Ovary (tissue), 3 donors: ENCODE measurements around the gene PIK3R2.

ENCODE experiments used
- EP300 ChIP-seq: sonication (generic); formaldehyde crosslinking; IDR thresholded peaks from one replicate; pipeline ENCODE4 v1.6.1; 2017; ENCODE audit warnings: antibody characterized with exemption
- POLR2A ChIP-seq: fragments of 450-650 bp; IDR thresholded peaks from one replicate; pipeline ENCODE4 v1.6.1; 2017; ENCODE audit warnings: antibody characterized with exemption, mild to moderate bottlenecking, moderate library complexity
- TF ChIP-seq, protein P1 (sequence below), 3 donors: fragments of 450-650 bp in 2 of 3; fragments of 200-600 bp in 1 of 3; IDR thresholded peaks; one replicate each; pipeline versions ENCODE4 v1.5.1 to v1.8.0; 2016 to 2022; ENCODE audit warnings: antibody characterized with exemption in 3 of 3, mild to moderate bottlenecking in 1 of 3
- donor health status: DM: no; HTN: no; CAD: no.

DNA sequence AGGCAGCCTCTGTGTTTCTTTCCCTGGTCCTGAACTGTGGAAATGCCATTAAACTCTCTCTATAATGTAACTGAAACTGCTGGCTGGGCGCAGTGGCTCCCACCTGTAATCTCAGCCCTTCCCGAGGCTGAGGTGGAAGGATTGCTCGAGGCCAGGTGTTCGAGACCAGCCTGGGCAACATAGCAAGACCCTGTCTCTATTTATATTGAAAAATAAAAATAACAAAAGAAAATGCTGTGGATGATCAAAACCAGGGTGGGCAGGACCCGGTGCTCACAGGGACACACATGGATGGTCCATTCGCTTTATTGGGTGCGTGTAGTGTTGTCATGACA lies 43.5 kb downstream of the PIK3R2 start:
- TF ChIP-seq, protein P1, sequence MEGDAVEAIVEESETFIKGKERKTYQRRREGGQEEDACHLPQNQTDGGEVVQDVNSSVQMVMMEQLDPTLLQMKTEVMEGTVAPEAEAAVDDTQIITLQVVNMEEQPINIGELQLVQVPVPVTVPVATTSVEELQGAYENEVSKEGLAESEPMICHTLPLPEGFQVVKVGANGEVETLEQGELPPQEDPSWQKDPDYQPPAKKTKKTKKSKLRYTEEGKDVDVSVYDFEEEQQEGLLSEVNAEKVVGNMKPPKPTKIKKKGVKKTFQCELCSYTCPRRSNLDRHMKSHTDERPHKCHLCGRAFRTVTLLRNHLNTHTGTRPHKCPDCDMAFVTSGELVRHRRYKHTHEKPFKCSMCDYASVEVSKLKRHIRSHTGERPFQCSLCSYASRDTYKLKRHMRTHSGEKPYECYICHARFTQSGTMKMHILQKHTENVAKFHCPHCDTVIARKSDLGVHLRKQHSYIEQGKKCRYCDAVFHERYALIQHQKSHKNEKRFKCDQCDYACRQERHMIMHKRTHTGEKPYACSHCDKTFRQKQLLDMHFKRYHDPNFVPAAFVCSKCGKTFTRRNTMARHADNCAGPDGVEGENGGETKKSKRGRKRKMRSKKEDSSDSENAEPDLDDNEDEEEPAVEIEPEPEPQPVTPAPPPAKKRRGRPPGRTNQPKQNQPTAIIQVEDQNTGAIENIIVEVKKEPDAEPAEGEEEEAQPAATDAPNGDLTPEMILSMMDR (IDR thresholded peaks at IDR 0.05), result no peak
- no peak for TF ChIP-seq POLR2A
- no peak for TF ChIP-seq EP300
